Heart left ventricle (tissue), 16 donors: Measurements from ENCODE around the gene SLC25A13. TPM values are rescaled to one million over a fixed set of nuclear protein-coding genes. Genes with fewer than 3 reads are reported as not detected.

ENCODE experiments used
- ATAC-seq, 4 donors: fragments of 200-7000 bp; cut with Tn5 transposase; one replicate each; pipeline ENCODE4 v1.9.1; 2020 to 2022; ENCODE audit warnings: moderate library complexity in 4 of 4, mild to moderate bottlenecking in 3 of 4, moderate number of reproducible peaks in 1 of 4
- DNase-seq, 5 donors: peaks; one replicate each; pipeline ENCODE4 v3.0.0-alpha.2; 2020
- H3K27ac ChIP-seq, 12 donors: fragments of 200-600 bp; sonication (generic) in 4 of 12; one replicate each; pipeline versions ENCODE4 v1.5.0 to v1.8.0; 2016 to 2022; ENCODE audit warnings: mild to moderate bottlenecking in 2 of 12
- H3K27me3 ChIP-seq, 9 donors: fragments of 200-600 bp; sonication (generic) in 2 of 9; one replicate each; pipeline versions ENCODE4 v1.5.1 to v1.8.0; 2016 to 2022; ENCODE audit warnings: mild to moderate bottlenecking in 3 of 9
- H3K36me3 ChIP-seq, 9 donors: fragments of 200-600 bp; sonication (generic) in 2 of 9; one replicate each; pipeline versions ENCODE4 v1.5.0 to v1.8.0; 2018 to 2022; ENCODE audit warnings: mild to moderate bottlenecking in 2 of 9
- H3K4me1 ChIP-seq, 12 donors: fragments of 200-600 bp; sonication (generic) in 4 of 12; one replicate each; pipeline versions ENCODE4 v1.5.0 to v1.8.0; 2016 to 2022; ENCODE audit warnings: mild to moderate bottlenecking in 3 of 12
- H3K4me3 ChIP-seq, 12 donors: fragments of 200-600 bp; sonication (generic) in 4 of 12; one replicate each; pipeline versions ENCODE4 v1.5.0 to v1.8.0; 2017 to 2022; ENCODE audit warnings: mild to moderate bottlenecking in 9 of 12, moderate library complexity in 4 of 12
- H3K9me3 ChIP-seq, 12 donors: fragments of 200-600 bp; sonication (generic) in 4 of 12; one replicate each; pipeline versions ENCODE4 v1.5.0 to v1.8.0; 2016 to 2022; ENCODE audit warnings: mild to moderate bottlenecking in 1 of 12
- CTCF ChIP-seq, 12 donors: fragments of 200-600 bp; sonication (generic) in 4 of 12; IDR thresholded peaks; one replicate each; pipeline versions ENCODE4 v1.5.0 to v1.8.0; 2018 to 2022; ENCODE audit warnings: antibody characterized with exemption in 12 of 12, mild to moderate bottlenecking in 5 of 12
- POLR2A ChIP-seq, 2 donors: fragments of 450-650 bp; IDR thresholded peaks; one replicate each; pipeline ENCODE4 v1.6.1; 2017; ENCODE audit warnings: antibody characterized with exemption in 2 of 2, mild to moderate bottlenecking in 2 of 2, moderate library complexity in 2 of 2
- WGBS, 4 donors: extraction: QIAGEN DNeasy Blood & Tissue Kit in 2 of 4; methylation state at CpG; one replicate each; pipeline versions ENCODE4 v1.1.5 to v1.1.7; 2013 to 2018; 5-methylcytosine and 5-hydroxymethylcytosine counted together
- intact Hi-C, 10 donors: fragments of 100-400 bp; cut with DNase I; formaldehyde crosslinking; loops; one replicate each; pipeline versions ENCODE4 v1.11.1 to v1.14.2; 2022
- polyA plus RNA-seq, 2 donors: library from polyadenylated mRNA; stranded (reverse); fragments of 200-250 nt; gene quantifications; one replicate each; pipeline ENCODE4 v1.2.3, GENCODE V29; 2013
- total RNA-seq, 9 donors: library from RNA; depleted of rRNA in 2 of 9; stranded (reverse); fragments of >200 nt in 2 of 9; fragmentation: NEBNext Ultra II Directional in 3 of 9; extraction: Animal tissue kit (Norgen Biotek cat#: 25700) in 3 of 9; gene quantifications; one replicate each; pipeline versions ENCODE4 v1.1.0 to v1.2.4, GENCODE V29; 2016 to 2023
- donor health status: ischemic (EF 13 %, LVEDD 7.1; RV severe dilation, severe dysfunction).
- donor health status: healthy with polysubstance abuse.
- donor health status: DM: no; HTN: yes; CAD: no.
- donor health status: DM: no; HTN: no; CAD: no.
- donor health status: ischemic (EF 25% LVEDD 6.9; RV normal size, moderate dysfunction).
- donor health status: ischemic (EF 25% LVEDD 5.7; RV mildly dilated, moderate dysfunction).
- donor health status: healthy.
- donor health status: DM: yes; HTN: yes; CAD: no.
- donor health status: ischemic (EF 35%, LVEDD 5.7; RV mildly dilated, moderate dysfunction).
- donor health status: nonischemic (EF 11% LVEDD 7.7; RV severe dilation, severe dysfunction).
- donor health status: DM: yes; HTN: yes; CAD: no.
- donor health status: PGD.
- donor health status: ischemic (EF 29% LVEDD 5.4; RV normal size, mild dysfunction).
- donor health status: nonischemic (EF 23%, LVEDD 6.1; RV moderate dilation, normal function).

Gene SLC25A13
- total and polyA plus RNA-seq, 11 donors = 3.7 to 17.9 (median 11.4) TPM

- ATAC-seq = no peak
- Histone ChIP-seq H3K4me1 (peaks cover 0 to 9% (median 0%) of the 10 kb centered on the region in 12 donors), H3K36me3 (peaks cover 0 to 18% (median 10%) of the 10 kb centered on the region in 9 donors), H3K4me3 (no peak overlapping the region), H3K9me3 (peaks cover 0 to 8% (median 0%) of the 10 kb centered on the region in 12 donors), H3K27me3 (no peaks in the 10 kb centered on the region), H3K27ac (no peak overlapping the region)
- intact Hi-C loops = loop anchor here in 1 of 10 donors (5.0 kb wide), 1 partner anchor 165 kb away; no protein-coding TSS in a partner anchor
- TF ChIP-seq POLR2A (IDR thresholded peaks at IDR 0.05) = no peak
- TF ChIP-seq CTCF (IDR thresholded peaks at IDR 0.05) = no peak
- DNase-seq = no peak
Measured at GRCh38 chr7:96211954-96212353, 109.9 kb downstream of the SLC25A13 start.

- ATAC-seq (no peak), DNase-seq (no peak)
- Histone ChIP-seq H3K27me3 (no peaks in the 10 kb centered on the region), H3K9me3 (no peaks in the 10 kb centered on the region), H3K4me3 (no peak overlapping the region), H3K36me3 (peaks cover 0 to 36% (median 10%) of the 10 kb centered on the region in 9 donors), H3K4me1 (peaks cover 0 to 9% (median 0%) of the 10 kb centered on the region in 12 donors), H3K27ac (no peak overlapping the region)
- intact Hi-C loops = no loop called here
- WGBS, 4 donors = 97 to 99% (median 97%) methylated on average over 2 of the region's 2 CpGs
- no peak for TF ChIP-seq CTCF (IDR thresholded peaks at IDR 0.05)
- TF ChIP-seq POLR2A (IDR thresholded peaks at IDR 0.05) = no peak
Measured at GRCh38 chr7:96205665-96206064, 116.2 kb downstream of the SLC25A13 start.

- TF ChIP-seq POLR2A (IDR thresholded peaks at IDR 0.05) = no peak
- no peak for TF ChIP-seq CTCF (IDR thresholded peaks at IDR 0.05)
- Histone ChIP-seq H3K36me3 (peaks cover 0 to 36% (median 10%) of the 10 kb centered on the region in 9 donors), H3K27me3 (no peaks in the 10 kb centered on the region), H3K4me3 (no peak overlapping the region), H3K27ac (no peak overlapping the region), H3K9me3 (no peaks in the 10 kb centered on the region), H3K4me1 (peaks cover 0 to 6% (median 0%) of the 10 kb centered on the region in 12 donors)
- intact Hi-C loops = no loop called here
- no peak for DNase-seq
- ATAC-seq = no peak
- WGBS, 4 donors = 95 to 98% (median 96%) methylated on average over 3 of the region's 3 CpGs
Measured at GRCh38 chr7:96204601-96205000, 117.3 kb downstream of the SLC25A13 start.

- Histone ChIP-seq H3K9me3 (no peaks in the 10 kb centered on the region), H3K27me3 (no peaks in the 10 kb centered on the region), H3K27ac (no peak overlapping the region), H3K4me3 (no peak overlapping the region), H3K4me1 (peaks cover 0 to 12% (median 0%) of the 10 kb centered on the region in 12 donors), H3K36me3 (peaks cover 0 to 36% (median 8%) of the 10 kb centered on the region in 9 donors)
- intact Hi-C loops = no loop called here
- ATAC-seq = no peak
- WGBS, 4 donors = 92 to 99% (median 96%) methylated on average over 3 of the region's 3 CpGs
- DNase-seq = no peak
- TF ChIP-seq CTCF (IDR thresholded peaks at IDR 0.05) (no peak), POLR2A (IDR thresholded peaks at IDR 0.05) (no peak)
Measured at GRCh38 chr7:96203786-96204185, 118.1 kb downstream of the SLC25A13 start.
